Measurements from ENCODE around the gene FKBP7.

DNA sequence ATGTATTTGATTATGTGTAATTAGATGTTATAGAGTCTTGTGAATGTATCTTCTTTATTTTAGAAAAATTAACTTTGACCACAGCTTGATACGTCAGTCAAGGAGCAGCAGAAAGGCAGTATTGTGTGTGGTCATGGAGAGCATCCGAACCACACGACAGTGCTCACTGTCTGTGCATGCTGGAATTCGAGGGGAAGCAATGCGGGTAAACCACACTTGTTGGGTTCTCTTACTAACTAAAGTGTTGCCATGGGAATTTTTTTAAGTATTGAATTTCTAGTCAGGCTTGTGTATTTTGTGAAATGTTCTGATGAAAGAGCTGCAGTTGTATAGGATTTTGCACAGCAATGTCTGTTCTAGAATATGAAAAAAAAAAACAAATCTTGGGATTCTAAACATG, 22.5 kb downstream of the FKBP7 start:
- TF ChIP-seq, protein P1, sequence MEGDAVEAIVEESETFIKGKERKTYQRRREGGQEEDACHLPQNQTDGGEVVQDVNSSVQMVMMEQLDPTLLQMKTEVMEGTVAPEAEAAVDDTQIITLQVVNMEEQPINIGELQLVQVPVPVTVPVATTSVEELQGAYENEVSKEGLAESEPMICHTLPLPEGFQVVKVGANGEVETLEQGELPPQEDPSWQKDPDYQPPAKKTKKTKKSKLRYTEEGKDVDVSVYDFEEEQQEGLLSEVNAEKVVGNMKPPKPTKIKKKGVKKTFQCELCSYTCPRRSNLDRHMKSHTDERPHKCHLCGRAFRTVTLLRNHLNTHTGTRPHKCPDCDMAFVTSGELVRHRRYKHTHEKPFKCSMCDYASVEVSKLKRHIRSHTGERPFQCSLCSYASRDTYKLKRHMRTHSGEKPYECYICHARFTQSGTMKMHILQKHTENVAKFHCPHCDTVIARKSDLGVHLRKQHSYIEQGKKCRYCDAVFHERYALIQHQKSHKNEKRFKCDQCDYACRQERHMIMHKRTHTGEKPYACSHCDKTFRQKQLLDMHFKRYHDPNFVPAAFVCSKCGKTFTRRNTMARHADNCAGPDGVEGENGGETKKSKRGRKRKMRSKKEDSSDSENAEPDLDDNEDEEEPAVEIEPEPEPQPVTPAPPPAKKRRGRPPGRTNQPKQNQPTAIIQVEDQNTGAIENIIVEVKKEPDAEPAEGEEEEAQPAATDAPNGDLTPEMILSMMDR (IDR thresholded peaks at IDR 0.05; ENCODE audit: insufficient read depth, low read length, poor library complexity, severe bottlenecking): no peak
- TF ChIP-seq EZH2phosphoT487 (conservative IDR thresholded peaks at IDR 0.05; ENCODE audit: low read length): no peak

Measured in SU-DHL-6 (cell line).